HPDE6-E6E7 (cell line): ENCODE measurements around the gene WDR47.
"Not testable (repeated sequence)": the region's sequence is repeated elsewhere in the genome, so short reads cannot be mapped to it uniquely, and the experiment has no call there.

ENCODE experiments used
- DNase-seq: peaks from one replicate; pipeline ENCODE4 v3.0.0; 2011; ENCODE audit warnings: missing footprints; ENCODE audit errors: extremely low spot score

WDR47 gene

GRCh38 chr1:108962681-108963051 is 79.2 kb downstream of the WDR47 start:
- DNase-seq, result no peak

DNA sequence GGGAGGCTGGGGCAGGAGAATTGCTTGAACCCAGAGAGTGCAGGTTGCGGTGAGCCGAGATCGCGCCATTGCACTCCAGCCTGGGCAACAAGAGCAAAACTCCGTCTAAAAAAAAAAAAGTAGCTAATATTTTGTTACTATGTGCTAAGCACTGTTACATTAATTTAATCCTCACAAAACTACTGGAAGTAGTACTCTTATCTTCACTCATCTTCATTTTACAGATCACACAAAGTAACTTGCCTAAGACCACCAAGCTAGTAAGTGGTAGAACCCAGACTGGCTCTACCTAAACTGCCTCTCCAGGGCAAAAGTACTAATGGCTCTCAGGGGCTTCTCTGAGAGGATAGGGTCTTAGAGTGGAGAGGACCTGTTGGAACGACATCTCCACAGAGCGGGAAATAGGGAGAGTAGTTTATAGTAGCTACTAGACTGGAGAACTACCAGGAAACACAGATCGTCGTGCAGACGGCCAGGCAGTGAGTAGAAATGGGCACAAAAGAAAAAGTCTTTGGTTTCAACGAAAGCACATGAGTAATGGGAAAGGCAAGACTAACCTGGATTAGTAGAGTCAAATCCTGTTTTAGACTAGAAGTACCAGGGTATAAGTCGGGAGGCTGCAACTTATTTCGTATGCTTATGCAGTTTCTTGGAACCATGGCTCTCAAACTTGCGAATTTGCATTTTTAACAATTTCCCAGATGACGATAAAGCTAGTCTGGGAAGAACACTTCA is 80.0 kb downstream of the WDR47 start:
- DNase-seq, result no peak

- no peak for DNase-seq
Measured at GRCh38 chr1:108961198-108961597, 80.7 kb downstream of the WDR47 start.

- no peak for DNase-seq
Measured at GRCh38 chr1:108960719-108961118, 81.2 kb downstream of the WDR47 start.

- no peak for DNase-seq
Measured at GRCh38 chr1:108957888-108958287, 84.0 kb downstream of the WDR47 start.

- DNase-seq, result no peak
Measured at GRCh38 chr1:108955881-108956280, 86.0 kb downstream of the WDR47 start.

GRCh38 chr1:108955111-108955510 is 86.8 kb downstream of the WDR47 start:
- no peak for DNase-seq

DNA sequence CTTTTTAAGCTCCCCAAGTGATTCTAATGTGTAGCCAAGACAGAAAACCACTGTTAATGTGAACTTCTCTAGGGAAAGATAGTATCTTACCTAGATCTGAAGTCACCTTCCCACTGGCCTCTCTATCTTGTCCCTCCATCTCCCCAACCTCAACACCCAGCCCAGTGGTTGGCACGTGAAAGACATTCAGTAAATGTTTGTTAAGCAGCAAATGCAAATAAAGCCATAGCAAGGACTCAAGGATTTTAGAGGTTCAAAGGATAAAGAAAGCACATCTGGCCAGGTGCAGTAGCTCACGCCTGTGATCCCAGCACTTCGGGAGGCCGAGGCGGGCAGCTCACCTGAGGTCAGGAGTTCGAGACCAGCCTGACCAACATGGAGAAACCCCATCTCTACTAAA is 88.5 kb downstream of the WDR47 start:
- no peak for DNase-seq

- no peak for DNase-seq
Measured at GRCh38 chr1:108951242-108951641, 90.7 kb downstream of the WDR47 start.

DNA sequence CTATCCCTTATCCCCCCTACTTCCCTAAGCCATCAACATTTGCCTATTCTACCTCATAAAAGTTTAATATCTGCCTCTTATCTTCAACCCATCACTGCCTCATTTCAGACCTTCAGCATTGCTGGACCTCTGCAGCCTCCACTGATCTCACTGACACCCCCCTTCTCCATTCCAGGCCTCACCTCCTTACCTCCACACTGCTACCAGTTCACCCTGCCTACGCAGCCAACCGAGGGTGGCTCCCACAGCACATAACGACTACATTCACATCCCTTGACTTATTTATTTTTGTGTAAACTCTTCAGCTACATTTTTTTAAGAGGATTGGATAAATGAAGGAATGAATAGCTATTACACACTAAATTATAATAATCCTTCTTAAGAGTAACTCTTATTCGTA is 92.9 kb downstream of the WDR47 start:
- no peak for DNase-seq

DNA sequence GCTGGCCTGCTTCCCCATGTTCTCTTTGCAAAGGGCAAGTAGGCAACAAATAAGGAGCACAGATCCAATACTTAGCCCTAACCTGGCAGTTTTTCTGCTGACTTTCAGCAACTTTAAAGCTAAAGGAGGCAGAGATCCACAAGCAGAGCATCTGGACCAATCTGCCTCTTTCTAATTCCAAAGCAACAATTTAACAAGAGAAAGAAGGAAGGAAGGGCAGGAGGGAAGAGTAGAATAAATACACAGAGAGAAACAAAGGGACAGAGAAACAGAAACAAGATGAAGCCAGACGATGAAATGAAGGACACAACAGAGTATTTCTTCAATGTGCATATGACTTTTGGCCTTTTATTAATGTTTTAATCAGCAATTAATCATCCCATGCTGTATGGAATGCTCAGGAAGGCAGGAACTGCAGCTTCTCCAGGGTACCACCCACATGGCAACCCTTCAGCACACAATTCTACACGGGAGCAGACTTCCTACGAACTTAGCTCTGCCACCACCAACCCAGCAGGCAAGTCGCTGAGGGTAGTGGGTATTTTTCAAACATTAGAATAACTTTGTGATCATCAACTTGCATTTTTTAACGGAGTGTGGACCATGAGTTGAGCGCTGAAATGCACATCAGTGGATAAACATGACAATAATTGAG is 93.9 kb downstream of the WDR47 start:
- DNase-seq, result no peak

GRCh38 chr1:108936170-108936569 is 105.7 kb downstream of the WDR47 start:
- DNase-seq, result no peak

DNA sequence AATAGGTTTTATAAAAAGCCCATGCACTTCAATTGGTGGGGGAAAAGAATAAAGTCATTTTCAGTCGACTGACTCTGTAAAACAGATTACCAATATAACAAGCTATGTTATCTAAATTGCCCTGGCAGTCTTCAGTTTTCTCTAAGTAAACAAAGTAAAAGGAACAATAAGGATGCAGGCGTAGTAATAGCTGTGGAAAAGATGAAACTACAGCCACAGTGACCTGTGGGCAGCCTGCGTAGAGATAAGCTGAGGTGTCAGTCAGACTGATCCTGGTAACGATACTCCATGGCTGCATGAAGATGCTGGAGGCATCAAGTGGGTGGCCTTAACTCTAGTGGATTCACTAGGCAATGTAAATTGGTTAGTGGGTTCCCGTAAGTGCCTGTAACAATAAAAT is 108.0 kb downstream of the WDR47 start:
- DNase-seq, result no peak

GRCh38 chr1:108927565-108927964 is 114.3 kb downstream of the WDR47 start:
- not testable (repeated sequence) for DNase-seq

GRCh38 chr1:108925920-108926319 is 116.0 kb downstream of the WDR47 start:
- DNase-seq, result no peak
